ENCODE measurements around the gene RFXAP. TPM values are rescaled to one million over a fixed set of nuclear protein-coding genes. Genes with fewer than 3 reads are reported as not detected.

Gene RFXAP
- total and polyA plus RNA-seq, 2 donors (not counting 3 experiments of a cell fraction or from before 2014, with no cell fraction given) = 3.0 to 7.2 TPM

GRCh38 chr13:36787181-36787580 is 31.8 kb upstream of the RFXAP start:
- no peak for TF ChIP-seq JUN (IDR thresholded peaks at IDR 0.05; ENCODE audit: borderline replicate concordance, insufficient read depth, insufficient read length, low read depth)
- no peak for TF ChIP-seq MYC (IDR thresholded peaks at IDR 0.05; ENCODE audit: low read depth, low read length)
- no peak for TF ChIP-seq CTCF (IDR thresholded peaks at IDR 0.05; ENCODE audit: extremely low read depth in 1 of 2, insufficient read depth in 1 of 2, low read depth in 1 of 2, low read length in 2 of 2)
- no peak for TF ChIP-seq GATA2 (IDR thresholded peaks at IDR 0.05; ENCODE audit: insufficient read depth, insufficient read length, low read depth, low read length)
- no peak for TF ChIP-seq EZH2 (IDR thresholded peaks at IDR 0.05; ENCODE audit: borderline replicate concordance, low read depth, low read length, severe bottlenecking)
- TF ChIP-seq FOS (IDR thresholded peaks at IDR 0.05; ENCODE audit: borderline replicate concordance, insufficient read depth, low read length) = no peak
- TF ChIP-seq POLR2AphosphoS5 (IDR thresholded peaks at IDR 0.05; ENCODE audit: insufficient read depth, low read depth, low read length) = no peak
- no peak for TF ChIP-seq MAX (IDR thresholded peaks at IDR 0.05; ENCODE audit: insufficient read depth, insufficient read length)

More at GRCh38 chr13:36787181-36787580, 31.8 kb upstream of the RFXAP start:
- H2AFZ ChIP-seq (ENCODE audit: low read depth, low read length) = no peak overlapping the region
- no peak overlapping the region for H3K4me2 ChIP-seq (ENCODE audit: insufficient read depth, low read length)
- no peaks in the 10 kb centered on the region for H3K36me3 ChIP-seq (ENCODE audit: control insufficient read depth in 2 of 2, extremely low read depth in 1 of 2, insufficient read depth in 2 of 2, low read length in 2 of 2)
- CTCF ChIA-PET = interaction anchor here (1.0 to 2.1 kb wide), 2 partner anchors 13 to 20 kb away, joined by 3 to 4 read pairs; no protein-coding TSS in a partner anchor
- no peaks in the 10 kb centered on the region for H3K9me3 ChIP-seq (replicated peaks; ENCODE audit: control insufficient read depth, insufficient read depth, low read length)
- no peak overlapping the region for H3K4me3 ChIP-seq (replicated peaks in 1 of 3; ENCODE audit: insufficient read depth in 1 of 3, low read depth in 1 of 3, low read length in 3 of 3)
- no peak for DNase-seq (ENCODE audit: low read depth, low spot score)
- no peaks in the 10 kb centered on the region for H3K9me1 ChIP-seq (replicated peaks; ENCODE audit: control insufficient read depth, extremely low read depth, insufficient read depth, low read length)
- no TSS peak for BruUV-seq (replicated peaks)
- no peak for FAIRE-seq
- no peak overlapping the region for H3K9ac ChIP-seq (replicated peaks; ENCODE audit: extremely low read depth, insufficient read depth, low read length)
- no peaks in the 10 kb centered on the region for H3K4me1 ChIP-seq (ENCODE audit: control insufficient read depth, extremely low read depth, insufficient read depth, low read length)
- intact Hi-C loops (cut with micrococcal nuclease) = no loop called here
- peaks cover 3 to 6% of the 10 kb centered on the region in 2 experiments for H3K27me3 ChIP-seq (ENCODE audit: control insufficient read depth in 2 of 2, insufficient read depth in 2 of 2, low read length in 2 of 2)
- no peaks in the 10 kb centered on the region for H4K20me1 ChIP-seq (replicated peaks; ENCODE audit: control insufficient read depth, extremely low read depth, insufficient read depth, low read length)
- dilution Hi-C loops (cut with MboI; ENCODE audit: extremely low pct_ligation_motif_present, low sequenced_read_pairs) = no loop called here
- no peaks in the 10 kb centered on the region for H3K79me2 ChIP-seq (ENCODE audit: control insufficient read depth, insufficient read depth, low read length)
- POLR2A ChIA-PET = no interaction called here
- no peak overlapping the region for H3K27ac ChIP-seq (ENCODE audit: insufficient read depth, low read depth, low read length)
